Stimulated activated CD4-positive, alpha-beta T cell treated with anti-CD3 and anti-CD28 coated beads, Interleukin-4, amount 100 ng/mL, for 4 hours (primary cell): ENCODE results near the gene TCF3.
A peak's percentile ranks its signal among the peaks of the same experiment; 100 is the strongest.

ENCODE experiments used
- DNase-seq, 2 experiments: peaks; one replicate each; pipeline ENCODE4 v3.0.0-alpha.2; 2020

TCF3 gene

GRCh38 chr19:1629256-1629808 is 23.1 kb downstream of the TCF3 start:
- DNase-seq, result no peak

- no peak for DNase-seq
These were observed 25.2 kb downstream of the TCF3 start for GRCh38 chr19:1627194-1627593.

DNA sequence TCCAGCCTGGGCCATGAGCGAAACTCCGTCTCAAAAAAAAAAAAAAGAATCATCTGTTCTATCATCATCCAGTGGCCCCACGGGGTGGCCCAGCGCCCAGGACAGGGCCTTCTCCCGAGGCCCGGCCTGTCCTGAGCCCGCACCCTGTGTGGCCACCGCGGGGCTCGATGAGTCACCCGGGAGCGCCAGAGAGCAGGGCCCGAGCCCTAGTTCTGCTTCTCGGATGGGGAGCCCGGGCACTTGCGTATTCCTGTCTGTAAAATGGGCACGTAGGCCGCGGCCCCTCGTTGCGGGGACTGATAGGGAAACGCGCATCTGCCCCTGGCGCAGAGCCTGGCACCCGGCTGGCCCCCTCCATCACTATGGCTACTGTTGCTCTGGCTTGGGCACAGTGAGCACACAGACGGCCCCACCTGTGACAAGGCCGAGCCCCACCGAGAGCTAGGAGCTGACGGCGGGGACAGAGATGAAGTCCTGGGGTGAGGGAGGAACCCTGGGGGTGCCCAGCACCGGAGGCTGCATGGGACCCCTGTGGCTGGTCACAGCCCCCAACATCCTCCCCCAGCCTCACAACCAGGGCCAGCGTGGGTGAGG is 25.9 kb downstream of the TCF3 start:
- no peak for DNase-seq

DNA sequence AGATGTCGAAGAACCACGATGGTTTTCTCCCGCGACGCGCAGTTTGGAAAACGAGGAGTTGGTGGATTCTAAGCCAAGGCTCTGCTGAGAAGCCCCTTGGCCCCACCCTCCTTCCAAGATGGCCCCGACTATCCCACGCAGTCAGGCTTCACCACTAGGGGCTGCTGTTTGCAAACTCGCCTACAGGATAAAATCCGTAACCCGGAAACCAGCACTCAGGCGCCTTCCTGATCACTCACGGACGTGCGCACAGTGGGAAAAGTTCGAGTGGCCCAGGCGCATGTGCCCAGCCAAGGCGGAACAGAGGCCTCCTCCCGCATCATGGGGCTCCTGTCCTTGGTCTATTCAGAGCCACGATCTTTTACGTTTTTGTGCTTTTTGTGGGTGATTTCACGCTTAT is 28.0 kb downstream of the TCF3 start:
- DNase-seq, result peak; percentile 46 to 48

GRCh38 chr19:1622541-1622940 is 29.9 kb downstream of the TCF3 start:
- no peak for DNase-seq

- no peak for DNase-seq
These were observed 30.4 kb downstream of the TCF3 start for GRCh38 chr19:1622007-1622406.

- no peak for DNase-seq
These were observed 30.8 kb downstream of the TCF3 start for GRCh38 chr19:1621574-1621973.

DNA sequence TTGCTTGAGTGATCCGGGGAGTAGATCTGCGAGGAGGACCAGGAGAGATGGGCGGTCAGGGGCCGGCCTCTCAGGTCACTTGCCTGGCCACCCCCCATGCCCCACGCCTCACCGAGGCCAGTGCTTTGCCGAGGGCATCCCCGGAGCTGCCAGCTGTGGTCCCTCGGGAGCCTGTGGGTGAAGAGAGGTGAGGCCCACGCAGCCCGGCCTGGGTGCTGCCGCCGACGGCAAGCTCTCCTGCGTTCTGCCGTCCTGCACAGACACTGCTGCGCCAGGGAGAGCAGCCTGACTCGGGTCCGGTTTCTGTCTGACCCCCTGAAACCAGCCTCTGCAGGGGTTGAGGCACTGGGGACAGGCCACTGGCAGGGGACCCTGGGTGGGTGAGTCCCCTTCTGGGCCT is 31.4 kb downstream of the TCF3 start:
- no peak for DNase-seq

DNA sequence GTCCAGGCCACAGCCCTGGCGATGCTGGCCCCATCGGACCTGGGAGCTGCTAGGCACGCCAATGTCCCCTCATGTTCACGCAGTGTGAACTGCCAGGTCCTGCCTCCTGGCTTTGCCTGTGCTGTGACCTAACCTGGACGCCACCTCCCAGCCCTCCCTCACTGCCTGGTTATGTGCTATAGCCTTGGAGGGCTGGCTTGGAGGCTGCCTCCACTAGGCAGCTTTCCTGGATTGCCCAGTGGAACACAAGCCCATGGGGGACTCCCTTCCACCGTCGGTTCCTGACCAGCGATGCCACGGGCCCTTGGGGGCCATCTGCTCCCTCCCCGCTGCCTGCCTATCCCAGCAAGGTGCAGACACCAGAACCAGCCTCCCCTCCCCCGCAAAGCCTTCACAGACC is 31.9 kb downstream of the TCF3 start:
- no peak for DNase-seq

DNA sequence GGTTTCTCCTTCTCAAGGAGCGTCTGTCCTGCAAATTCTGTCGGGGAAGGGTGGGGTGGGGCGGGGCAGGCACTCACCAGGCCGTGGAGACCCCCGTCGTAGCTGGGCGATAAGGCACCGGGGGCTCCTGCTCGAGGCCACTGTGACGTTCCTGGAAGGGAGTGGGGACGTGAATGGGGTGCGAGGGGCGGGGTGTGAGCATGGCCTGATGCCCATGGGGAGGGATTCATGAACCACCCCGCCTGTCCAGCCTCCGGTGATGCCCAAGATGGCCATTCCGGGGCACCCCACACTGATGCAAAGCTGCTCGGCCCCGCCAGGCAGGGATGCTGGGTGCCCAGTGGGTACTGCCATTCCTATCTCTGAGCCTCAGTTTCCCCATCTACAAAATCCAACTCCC is 32.7 kb downstream of the TCF3 start:
- no peak for DNase-seq

DNA sequence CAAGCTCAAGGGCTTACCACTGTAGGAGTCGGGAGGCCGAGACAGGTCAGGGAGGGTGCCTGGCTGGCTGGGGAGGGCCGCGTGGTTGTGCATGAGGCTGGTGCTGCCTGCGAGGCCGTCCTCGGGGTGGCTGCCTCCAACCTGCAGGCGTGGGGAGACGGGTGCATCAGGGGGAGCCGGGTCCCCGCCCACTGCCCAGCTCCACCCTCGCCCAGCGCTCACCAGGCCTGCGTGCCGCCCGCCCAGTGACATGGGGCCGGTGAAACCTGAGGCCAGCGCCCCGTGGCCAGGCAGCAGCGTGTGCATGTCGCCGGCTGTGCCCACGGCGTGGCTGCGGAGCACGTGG is 33.3 kb downstream of the TCF3 start:
- no peak for DNase-seq

GRCh38 chr19:1618157-1619093 is 34.0 kb downstream of the TCF3 start:
- no peak for DNase-seq

- no peak for DNase-seq
These were observed 35.5 kb downstream of the TCF3 start for GRCh38 chr19:1616875-1617274.

DNA sequence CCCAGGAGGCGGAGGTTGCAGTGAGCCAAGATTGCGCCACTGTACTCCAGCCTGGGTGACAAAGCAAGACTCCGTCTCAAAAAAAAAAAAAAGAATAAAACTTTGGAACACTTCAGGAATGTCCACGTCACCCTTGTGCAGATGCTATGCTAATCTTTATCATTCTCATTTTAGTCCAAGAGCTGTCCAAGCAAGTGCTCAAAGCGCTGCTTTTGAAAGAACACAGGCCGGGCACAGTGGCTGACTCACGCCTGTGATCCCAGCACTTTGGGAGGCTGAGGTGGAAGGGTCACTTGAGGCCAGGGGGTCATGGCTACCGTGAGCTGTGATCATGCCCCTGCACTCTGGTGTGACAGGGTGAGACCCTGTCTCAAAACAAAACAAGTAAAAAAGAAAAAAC is 36.0 kb downstream of the TCF3 start:
- no peak for DNase-seq

DNA sequence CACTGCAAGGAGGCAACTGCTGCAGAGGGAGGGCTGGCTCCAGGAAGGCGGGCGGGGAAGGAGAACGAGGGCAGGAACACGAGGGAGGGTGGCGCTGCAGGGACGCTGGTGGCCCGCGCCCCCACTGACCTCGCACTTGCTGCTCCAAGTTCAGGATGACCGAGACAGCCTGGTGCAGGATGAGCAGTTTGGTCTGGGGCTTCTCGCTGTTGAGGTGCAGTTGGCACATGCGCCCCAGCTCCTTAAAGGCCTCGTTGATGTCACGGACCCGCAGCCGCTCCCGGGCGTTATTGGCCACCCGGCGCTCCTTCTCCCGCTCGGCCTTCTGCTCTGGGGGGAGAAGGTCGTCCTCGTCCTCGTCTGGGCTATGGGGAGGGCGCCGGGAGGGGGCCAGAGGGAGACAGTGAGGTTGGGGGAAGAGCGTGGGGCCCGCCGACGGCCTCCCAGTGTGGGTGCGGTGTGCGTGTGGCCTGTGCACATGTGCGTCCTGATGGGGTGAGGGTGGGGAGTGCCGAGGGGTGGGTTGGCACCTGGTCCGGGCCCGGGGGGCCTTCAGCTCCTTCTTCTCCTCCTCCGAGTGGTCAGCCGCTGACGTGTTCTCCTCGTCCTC is 37.2 kb downstream of the TCF3 start:
- no peak for DNase-seq

DNA sequence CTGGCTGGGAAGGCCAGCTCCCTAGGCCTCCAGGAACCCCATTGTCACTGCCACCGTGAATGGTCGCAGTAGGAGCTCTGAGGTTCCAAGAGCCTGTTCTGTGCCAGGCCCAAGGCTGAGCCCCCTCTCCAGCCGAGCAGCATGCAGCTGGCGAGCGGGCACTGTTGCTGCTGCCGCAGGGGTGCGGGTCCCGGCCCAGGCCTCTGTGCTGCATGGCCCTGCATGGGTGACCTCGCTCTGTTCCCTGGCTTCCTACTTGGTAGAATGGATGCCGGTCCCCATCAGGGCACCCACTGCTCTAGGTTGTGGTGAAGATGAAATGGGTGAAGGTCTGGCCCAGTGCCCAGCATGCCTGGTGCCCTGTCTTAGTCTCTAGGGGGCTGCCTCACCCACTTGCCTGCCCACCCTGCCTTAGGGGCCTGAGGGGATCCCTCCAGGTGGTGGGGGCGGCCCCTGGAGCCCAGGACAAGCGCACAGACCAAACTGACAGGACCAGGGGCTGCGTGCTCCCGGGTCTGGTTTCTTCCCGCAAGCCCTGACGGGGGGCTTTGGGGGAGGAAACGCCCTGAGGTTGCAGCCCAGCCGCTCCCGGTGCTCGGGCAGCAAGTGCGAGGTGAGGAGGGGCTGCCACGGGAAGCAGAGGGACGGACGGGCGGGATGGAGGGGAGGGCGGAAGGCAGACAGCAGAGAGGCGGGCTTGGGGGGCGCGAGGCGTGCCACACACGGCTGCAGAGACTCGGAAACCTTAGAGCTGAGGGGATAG is 38.4 kb downstream of the TCF3 start:
- no peak for DNase-seq

DNA sequence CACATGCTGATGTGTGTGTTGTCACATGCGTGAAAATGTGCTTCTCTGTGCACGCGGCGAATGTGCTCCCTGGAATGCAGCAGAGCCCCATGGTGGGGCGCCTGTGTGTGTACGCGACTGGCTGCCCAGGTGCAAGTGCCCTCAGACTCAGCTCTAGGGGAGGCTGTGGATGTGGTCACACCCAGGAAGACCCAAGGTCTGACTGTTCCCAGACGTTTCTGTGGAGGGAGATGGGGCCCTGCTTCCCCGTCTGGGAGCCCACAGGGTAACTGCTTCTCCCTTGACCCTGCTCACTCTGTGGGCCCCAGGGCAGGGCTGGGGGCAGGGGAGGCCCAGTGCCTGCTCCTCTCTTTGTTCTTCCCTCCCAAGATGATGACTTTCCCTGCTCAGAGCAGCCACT is 39.3 kb downstream of the TCF3 start:
- DNase-seq, result no peak

DNA sequence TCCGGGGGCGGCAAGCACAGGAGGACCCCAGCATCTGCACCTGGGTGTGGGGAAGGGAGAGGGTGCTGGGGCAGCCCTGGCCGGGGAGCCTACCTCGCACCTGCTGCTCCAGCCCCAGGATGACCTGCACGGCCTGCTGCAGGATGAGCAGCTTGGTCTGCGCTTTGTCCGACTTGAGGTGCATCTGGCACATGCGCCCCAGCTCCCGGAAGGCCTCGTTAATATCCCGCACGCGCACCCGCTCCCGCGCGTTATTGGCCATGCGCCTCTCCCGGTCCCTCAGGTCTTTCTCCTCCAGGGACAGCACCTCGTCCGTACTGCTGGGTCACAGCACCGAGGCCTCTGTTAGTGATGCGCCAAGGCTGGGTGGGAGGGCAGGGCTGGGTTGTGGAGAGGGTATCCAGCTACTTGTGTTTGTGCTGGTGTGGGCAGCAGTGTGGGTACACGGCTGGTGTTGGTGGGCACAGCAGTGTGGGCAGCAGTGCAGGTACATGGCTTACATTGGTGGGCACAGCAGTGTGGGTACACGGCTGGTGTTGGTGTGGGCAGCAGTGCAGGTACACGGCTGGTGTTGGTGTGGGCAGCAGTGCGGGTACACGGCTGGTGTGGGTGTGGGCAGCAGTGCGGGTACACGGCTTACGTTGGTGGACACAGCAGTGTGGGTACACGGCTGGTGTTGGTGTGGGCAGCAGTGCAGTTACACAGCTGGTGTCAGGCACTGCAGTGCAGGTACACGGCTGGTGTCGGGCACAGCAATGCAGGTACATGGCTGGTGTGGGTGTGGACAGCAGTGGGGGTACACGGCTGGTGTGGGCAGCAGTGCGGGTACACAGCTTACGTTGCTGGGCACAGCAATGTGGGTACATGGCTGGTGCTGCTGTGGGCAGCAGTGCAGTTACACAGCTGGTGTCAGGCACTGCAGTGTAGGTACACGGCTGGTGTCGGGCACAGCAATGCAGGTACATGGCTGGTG is 40.0 kb downstream of the TCF3 start:
- DNase-seq, result no peak

GRCh38 chr19:1611353-1611752 is 41.1 kb downstream of the TCF3 start:
- DNase-seq, result no peak

- DNase-seq, result no peak
These were observed 41.8 kb downstream of the TCF3 start for GRCh38 chr19:1610579-1610978.

- no peak for DNase-seq
These were observed 42.5 kb downstream of the TCF3 start for GRCh38 chr19:1609680-1610474.
